Ishikawa (cell line): ENCODE results near the gene SMIM9.

Source experiments
- CEBPB ChIP-seq: IDR thresholded peaks from 2 replicates; pipeline ENCODE4 v1.6.1; 2012
- EGR1 ChIP-seq: IDR thresholded peaks from 2 replicates; pipeline ENCODE4 v1.6.1; 2012
- EP300 ChIP-seq: IDR thresholded peaks from 2 replicates; pipeline ENCODE4 v1.6.1; 2012; ENCODE audit warnings: borderline replicate concordance
- FOXM1 ChIP-seq: IDR thresholded peaks from 2 replicates; pipeline ENCODE4 v1.6.1; 2012; ENCODE audit warnings: low read depth, borderline replicate concordance
- NFIC ChIP-seq: IDR thresholded peaks from 2 replicates; pipeline ENCODE4 v1.6.1; 2012
- RAD21 ChIP-seq: IDR thresholded peaks from 2 replicates; pipeline ENCODE4 v1.6.1; 2012; ENCODE audit warnings: low read depth
- TAF1 ChIP-seq: IDR thresholded peaks from 2 replicates; pipeline ENCODE4 v1.6.1; 2012; ENCODE audit warnings: low read depth, mild to moderate bottlenecking
- TCF12 ChIP-seq: IDR thresholded peaks from 2 replicates; pipeline ENCODE4 v1.6.1; 2012; ENCODE audit warnings: low read depth
- YY1 ChIP-seq: IDR thresholded peaks from 2 replicates; pipeline ENCODE4 v1.6.1; 2012; ENCODE audit warnings: low read depth
- ZBTB7A ChIP-seq: IDR thresholded peaks from 2 replicates; pipeline ENCODE4 v1.6.1; 2012; ENCODE audit warnings: low read depth
- TF ChIP-seq, protein P1 (sequence below): IDR thresholded peaks from 2 replicates; pipeline ENCODE4 v1.6.1; 2012
- TF ChIP-seq, protein P2 (sequence below): IDR thresholded peaks from 2 replicates; pipeline ENCODE4 v1.6.1; 2012; ENCODE audit warnings: low read depth, mild to moderate bottlenecking
- TF ChIP-seq, protein P3 (sequence below): IDR thresholded peaks from 2 replicates; pipeline ENCODE4 v1.6.1; 2012

DNA sequence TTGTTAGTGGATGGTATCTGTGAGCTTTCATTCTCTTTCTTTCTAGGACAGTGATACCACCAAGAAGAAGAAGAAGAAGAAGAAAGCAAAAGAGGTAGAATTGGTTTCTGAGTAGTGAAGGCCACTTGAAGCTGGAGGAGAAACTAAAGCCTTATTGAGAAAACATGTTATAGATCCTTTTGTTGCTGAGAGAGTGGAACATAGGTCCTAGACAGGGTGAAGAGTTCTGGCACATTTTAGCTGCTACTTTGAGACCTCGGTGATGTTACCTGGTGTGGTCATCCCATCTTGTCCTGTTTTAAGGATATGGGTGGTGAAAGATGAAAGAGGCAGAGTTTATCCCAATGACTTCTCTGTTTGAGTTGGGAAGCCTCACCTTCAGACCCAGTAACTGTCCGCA lies 57.7 kb downstream of the SMIM9 start:
- TF ChIP-seq, protein P1, sequence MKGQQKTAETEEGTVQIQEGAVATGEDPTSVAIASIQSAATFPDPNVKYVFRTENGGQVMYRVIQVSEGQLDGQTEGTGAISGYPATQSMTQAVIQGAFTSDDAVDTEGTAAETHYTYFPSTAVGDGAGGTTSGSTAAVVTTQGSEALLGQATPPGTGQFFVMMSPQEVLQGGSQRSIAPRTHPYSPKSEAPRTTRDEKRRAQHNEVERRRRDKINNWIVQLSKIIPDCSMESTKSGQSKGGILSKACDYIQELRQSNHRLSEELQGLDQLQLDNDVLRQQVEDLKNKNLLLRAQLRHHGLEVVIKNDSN: no peak
- TF ChIP-seq EGR1 (no peak), TCF12 (no peak), CEBPB (no peak), NFIC (no peak), FOXM1 (no peak), EP300 (no peak), TAF1 (no peak), YY1 (no peak), RAD21 (no peak), ZBTB7A (no peak)
- TF ChIP-seq, protein P2, sequence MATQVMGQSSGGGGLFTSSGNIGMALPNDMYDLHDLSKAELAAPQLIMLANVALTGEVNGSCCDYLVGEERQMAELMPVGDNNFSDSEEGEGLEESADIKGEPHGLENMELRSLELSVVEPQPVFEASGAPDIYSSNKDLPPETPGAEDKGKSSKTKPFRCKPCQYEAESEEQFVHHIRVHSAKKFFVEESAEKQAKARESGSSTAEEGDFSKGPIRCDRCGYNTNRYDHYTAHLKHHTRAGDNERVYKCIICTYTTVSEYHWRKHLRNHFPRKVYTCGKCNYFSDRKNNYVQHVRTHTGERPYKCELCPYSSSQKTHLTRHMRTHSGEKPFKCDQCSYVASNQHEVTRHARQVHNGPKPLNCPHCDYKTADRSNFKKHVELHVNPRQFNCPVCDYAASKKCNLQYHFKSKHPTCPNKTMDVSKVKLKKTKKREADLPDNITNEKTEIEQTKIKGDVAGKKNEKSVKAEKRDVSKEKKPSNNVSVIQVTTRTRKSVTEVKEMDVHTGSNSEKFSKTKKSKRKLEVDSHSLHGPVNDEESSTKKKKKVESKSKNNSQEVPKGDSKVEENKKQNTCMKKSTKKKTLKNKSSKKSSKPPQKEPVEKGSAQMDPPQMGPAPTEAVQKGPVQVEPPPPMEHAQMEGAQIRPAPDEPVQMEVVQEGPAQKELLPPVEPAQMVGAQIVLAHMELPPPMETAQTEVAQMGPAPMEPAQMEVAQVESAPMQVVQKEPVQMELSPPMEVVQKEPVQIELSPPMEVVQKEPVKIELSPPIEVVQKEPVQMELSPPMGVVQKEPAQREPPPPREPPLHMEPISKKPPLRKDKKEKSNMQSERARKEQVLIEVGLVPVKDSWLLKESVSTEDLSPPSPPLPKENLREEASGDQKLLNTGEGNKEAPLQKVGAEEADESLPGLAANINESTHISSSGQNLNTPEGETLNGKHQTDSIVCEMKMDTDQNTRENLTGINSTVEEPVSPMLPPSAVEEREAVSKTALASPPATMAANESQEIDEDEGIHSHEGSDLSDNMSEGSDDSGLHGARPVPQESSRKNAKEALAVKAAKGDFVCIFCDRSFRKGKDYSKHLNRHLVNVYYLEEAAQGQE: no peak
- TF ChIP-seq, protein P3, sequence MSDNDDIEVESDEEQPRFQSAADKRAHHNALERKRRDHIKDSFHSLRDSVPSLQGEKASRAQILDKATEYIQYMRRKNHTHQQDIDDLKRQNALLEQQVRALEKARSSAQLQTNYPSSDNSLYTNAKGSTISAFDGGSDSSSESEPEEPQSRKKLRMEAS: no peak
